ENCODE measurements around the gene SPOCK1.

DNA sequence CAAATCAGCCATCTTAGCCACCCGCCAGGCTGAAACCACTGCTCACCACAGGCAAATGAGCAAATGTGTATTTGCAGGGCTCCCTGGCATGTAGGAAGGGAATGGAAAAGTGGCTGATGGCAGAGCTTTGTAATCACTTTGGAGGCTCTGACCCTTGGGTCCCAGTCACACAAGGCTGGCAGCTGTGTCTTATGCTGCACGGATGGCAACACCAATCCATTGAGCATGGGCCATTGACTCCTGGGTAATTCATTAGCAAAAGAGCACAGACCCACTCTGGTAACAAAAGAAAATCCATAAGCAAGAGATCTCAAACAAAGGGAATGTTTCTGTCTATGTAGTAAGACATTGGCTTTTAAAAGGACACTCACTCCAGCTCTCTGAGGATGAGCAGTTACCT, 57.6 kb downstream of the SPOCK1 start:
- TF ChIP-seq, protein P1, sequence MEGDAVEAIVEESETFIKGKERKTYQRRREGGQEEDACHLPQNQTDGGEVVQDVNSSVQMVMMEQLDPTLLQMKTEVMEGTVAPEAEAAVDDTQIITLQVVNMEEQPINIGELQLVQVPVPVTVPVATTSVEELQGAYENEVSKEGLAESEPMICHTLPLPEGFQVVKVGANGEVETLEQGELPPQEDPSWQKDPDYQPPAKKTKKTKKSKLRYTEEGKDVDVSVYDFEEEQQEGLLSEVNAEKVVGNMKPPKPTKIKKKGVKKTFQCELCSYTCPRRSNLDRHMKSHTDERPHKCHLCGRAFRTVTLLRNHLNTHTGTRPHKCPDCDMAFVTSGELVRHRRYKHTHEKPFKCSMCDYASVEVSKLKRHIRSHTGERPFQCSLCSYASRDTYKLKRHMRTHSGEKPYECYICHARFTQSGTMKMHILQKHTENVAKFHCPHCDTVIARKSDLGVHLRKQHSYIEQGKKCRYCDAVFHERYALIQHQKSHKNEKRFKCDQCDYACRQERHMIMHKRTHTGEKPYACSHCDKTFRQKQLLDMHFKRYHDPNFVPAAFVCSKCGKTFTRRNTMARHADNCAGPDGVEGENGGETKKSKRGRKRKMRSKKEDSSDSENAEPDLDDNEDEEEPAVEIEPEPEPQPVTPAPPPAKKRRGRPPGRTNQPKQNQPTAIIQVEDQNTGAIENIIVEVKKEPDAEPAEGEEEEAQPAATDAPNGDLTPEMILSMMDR (conservative IDR thresholded peaks at IDR 0.05; ENCODE audit: low read depth, low read length) = no peak
- TF ChIP-seq EZH2 (IDR thresholded peaks at IDR 0.05; ENCODE audit: low read length, unreplicated experiment) = no peak
- TF ChIP-seq EZH2phosphoT487 (IDR thresholded peaks at IDR 0.05; ENCODE audit: borderline replicate concordance, low read length) = no peak
